Thyroid gland (tissue), 4 donors: ENCODE results near the gene SLITRK3.
A peak's percentile ranks its signal among the peaks of the same experiment; 100 is the strongest.

Source experiments
- CTCF ChIP-seq, 6 experiments: fragments of 200-600 bp in 3 of 6; fragments of 450-650 bp in 3 of 6; sonication (generic) in 3 of 6; IDR thresholded peaks; one replicate each; pipeline ENCODE4 v1.5.1; 2016 to 2019; ENCODE audit warnings: antibody characterized with exemption in 6 of 6, mild to moderate bottlenecking in 2 of 6, inconsistent platforms in 1 of 6, moderate library complexity in 1 of 6
- POLR2A ChIP-seq, 2 donors: fragments of 450-650 bp; IDR thresholded peaks; one replicate each; pipeline ENCODE4 v1.6.1; 2017; ENCODE audit warnings: antibody characterized with exemption in 2 of 2, mild to moderate bottlenecking in 2 of 2, moderate library complexity in 1 of 2

DNA sequence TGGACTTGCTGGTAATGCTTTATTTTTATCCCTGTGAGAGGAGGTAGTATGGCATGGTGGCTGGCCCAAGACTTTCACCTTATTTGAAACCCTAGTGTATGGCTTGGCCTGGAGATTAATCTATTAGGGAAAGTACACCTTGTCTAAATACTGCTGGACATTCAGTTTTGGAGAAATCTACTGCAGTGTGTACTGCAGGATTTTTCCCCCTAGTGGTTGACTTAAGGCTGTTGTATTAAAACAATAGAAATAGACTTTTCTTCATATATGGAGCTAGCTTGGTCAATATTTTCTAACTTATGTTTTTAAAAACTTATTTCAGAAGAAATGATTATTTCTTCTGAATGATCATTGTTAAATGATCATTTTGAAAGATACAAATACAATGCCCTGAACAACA is 13.9 kb upstream of the SLITRK3 start:
- TF ChIP-seq POLR2A (IDR thresholded peaks at IDR 0.05), result no peak
- TF ChIP-seq CTCF (IDR thresholded peaks at IDR 0.05), result peak in 2 of 6 experiments; percentile 5 to 29
